Loucy (cell line): ENCODE measurements around the gene PSORS1C2.

Experiments
- CTCF ChIP-seq: fragments of 200-600 bp; sonication (generic); conservative IDR thresholded peaks from 2 replicates; pipeline ENCODE4 v1.5.1; 2014; ENCODE audit warnings: mild to moderate bottlenecking, antibody characterized with exemption, low read length
- EZH2phosphoT487 ChIP-seq: fragments of 200-600 bp; IDR thresholded peaks from 2 replicates; pipeline ENCODE4 v1.6.1; 2018; ENCODE audit warnings: antibody characterized with exemption, mild to moderate bottlenecking, moderate library complexity, borderline replicate concordance

- TF ChIP-seq CTCF = no peak
- TF ChIP-seq EZH2phosphoT487 = no peak
These were observed 22.6 kb upstream of the PSORS1C2 start for GRCh38 chr6:31161216-31162126.
